Activated CD8-positive, alpha-beta T cell treated with anti-CD3 and anti-CD28 coated beads for 36 hours (primary cell): ENCODE results near the gene MYL12B. TPM values are rescaled to one million over a fixed set of nuclear protein-coding genes. Genes with fewer than 3 reads are reported as not detected.
A peak's percentile ranks its signal among the peaks of the same experiment; 100 is the strongest.

Source experiments
- ATAC-seq: fragments of 200-7000 bp; cut with Tn5 transposase; one replicate; pipeline ENCODE4 v1.10.0; 2021; ENCODE audit warnings: mild to moderate bottlenecking, moderate library complexity
- CTCF ChIA-PET: fragments of 350-600 bp; sonication (Branson Sonifier 250); formaldehyde crosslinking; loops from one replicate; lab custom pipeline; 2021; ENCODE audit warnings: antibody characterized with exemption; lab: Charles Lee
- POLR2A ChIA-PET: fragments of 350-600 bp; sonication (Branson Sonifier 250); formaldehyde crosslinking; loops from one replicate; lab custom pipeline; 2021; ENCODE audit warnings: antibody characterized with exemption; lab: Charles Lee
- DNase-seq: peaks from one replicate; pipeline ENCODE4 v3.0.0-alpha.2; 2020
- H3K27ac Mint-ChIP-seq: one replicate; pipeline ENCODE4 v1.8.0; 2021; ENCODE audit warnings: mild to moderate bottlenecking, mixed read lengths
- H3K27me3 Mint-ChIP-seq: one replicate; pipeline ENCODE4 v1.8.0; 2021; ENCODE audit warnings: mixed read lengths
- H3K36me3 Mint-ChIP-seq: one replicate; pipeline ENCODE4 v1.8.0; 2021; ENCODE audit warnings: low read depth, mixed read lengths
- H3K4me1 Mint-ChIP-seq: one replicate; pipeline ENCODE4 v1.8.0; 2021; ENCODE audit warnings: low read depth, mixed read lengths
- H3K4me3 Mint-ChIP-seq: one replicate; pipeline ENCODE4 v1.8.0; 2021; ENCODE audit warnings: mild to moderate bottlenecking, moderate library complexity, mixed read lengths
- H3K9me3 Mint-ChIP-seq: one replicate; pipeline ENCODE4 v1.8.0; 2021; ENCODE audit warnings: mixed read lengths
- CTCF ChIP-seq: fragments of 200-600 bp; IDR thresholded peaks from one replicate; pipeline ENCODE4 v1.8.0; 2022; ENCODE audit warnings: antibody characterized with exemption, mild to moderate bottlenecking
- intact Hi-C: fragments of 100-400 bp; cut with micrococcal nuclease; formaldehyde crosslinking; loops from one replicate; pipeline ENCODE4 v1.10.0; 2022
- total RNA-seq, 2 experiments: library from RNA; stranded (reverse); gene quantifications; one replicate each; pipeline ENCODE4 v1.2.3, GENCODE V29; 2021

Gene MYL12B
- total RNA-seq, 2 experiments from 2014 or later, result 243 to 264 TPM

- intact Hi-C loops, result no loop called here
- CTCF ChIA-PET, result interaction anchor here (1.0 to 2.8 kb wide), 4 partner anchors 8 to 268 kb away, joined by 3 to 16 read pairs (median 4); partner anchors contain the start of gene MYL12B
- peak overlapping the region; percentile 86 for H3K27ac Mint-ChIP-seq
- ATAC-seq (no peak), DNase-seq (no peak)
- TF ChIP-seq CTCF, result no peak
- peak overlapping the region; percentile 24 for H3K4me3 Mint-ChIP-seq
- H3K9me3 Mint-ChIP-seq, result no peaks in the 10 kb centered on the region
- peaks cover 72% of the 10 kb centered on the region for H3K4me1 Mint-ChIP-seq
- H3K27me3 Mint-ChIP-seq, result no peaks in the 10 kb centered on the region
- H3K36me3 Mint-ChIP-seq, result peaks cover 77% of the 10 kb centered on the region
- POLR2A ChIA-PET, result interaction anchor here (0.6 to 2.8 kb wide), 2 partner anchors 8 to 132 kb away, joined by 4 to 34 read pairs; partner anchors contain the start of gene MYL12B
Observed at GRCh38 chr18:3252843-3253242, 9.1 kb upstream of the MYL12B start.

GRCh38 chr18:3254725-3255124 lies 7.2 kb upstream of the MYL12B start:
- DNase-seq (no peak), ATAC-seq (no peak)
- H3K27ac Mint-ChIP-seq, result peak overlapping the region; percentile 73
- peaks cover 67% of the 10 kb centered on the region for H3K36me3 Mint-ChIP-seq
- POLR2A ChIA-PET, result no interaction called here
- TF ChIP-seq CTCF, result no peak
- intact Hi-C loops, result no loop called here
- CTCF ChIA-PET, result interaction anchor here (1.0 to 2.3 kb wide), 2 partner anchors 278 to 411 kb away, joined by 3 to 8 read pairs; no protein-coding TSS in a partner anchor
- no peaks in the 10 kb centered on the region for H3K9me3 Mint-ChIP-seq
- H3K4me3 Mint-ChIP-seq, result no peak overlapping the region
- H3K4me1 Mint-ChIP-seq, result peaks cover 85% of the 10 kb centered on the region
- no peaks in the 10 kb centered on the region for H3K27me3 Mint-ChIP-seq

- H3K4me3 Mint-ChIP-seq, result no peak overlapping the region
- H3K27ac Mint-ChIP-seq, result peak overlapping the region; percentile 37
- ChIA-PET POLR2A (interaction anchor here (1.3 kb wide), 1 partner anchor 348 kb away, joined by 3 read pairs; no protein-coding TSS in a partner anchor), CTCF (interaction anchor here (1.0 to 2.3 kb wide), 4 partner anchors 10 to 411 kb away, joined by 3 to 8 read pairs (median 4); no protein-coding TSS in a partner anchor)
- intact Hi-C loops, result no loop called here
- no peak for ATAC-seq
- peaks cover 79% of the 10 kb centered on the region for H3K4me1 Mint-ChIP-seq
- DNase-seq, result no peak
- no peaks in the 10 kb centered on the region for H3K27me3 Mint-ChIP-seq
- TF ChIP-seq CTCF, result no peak
- H3K36me3 Mint-ChIP-seq, result peaks cover 59% of the 10 kb centered on the region
- H3K9me3 Mint-ChIP-seq, result no peaks in the 10 kb centered on the region
Observed at GRCh38 chr18:3255611-3256165, 6.2 kb upstream of the MYL12B start.

GRCh38 chr18:3256693-3257626 lies 5.0 kb upstream of the MYL12B start:
- Mint-ChIP-seq H3K36me3 (peaks cover 57% of the 10 kb centered on the region), H3K4me1 (peaks cover 70% of the 10 kb centered on the region), H3K27me3 (no peaks in the 10 kb centered on the region), H3K27ac (peak overlapping the region; percentile 63), H3K4me3 (no peak overlapping the region), H3K9me3 (no peaks in the 10 kb centered on the region)
- POLR2A ChIA-PET, result no interaction called here
- intact Hi-C loops, result no loop called here
- no peak for TF ChIP-seq CTCF
- DNase-seq, result no peak
- no peak for ATAC-seq
- CTCF ChIA-PET, result interaction anchor here (0.8 to 2.3 kb wide), 4 partner anchors 11 to 409 kb away, joined by 3 to 8 read pairs (median 4); no protein-coding TSS in a partner anchor
